T-helper 2 cell treated with Interferon-gamma antibody and Interleukin-4, amounts not matched to agents 100 ng/mL and 5 ng/mL, for 36 hours (primary cell): ENCODE results near the gene CCT3. TPM values are rescaled to one million over a fixed set of nuclear protein-coding genes. Genes with fewer than 3 reads are reported as not detected.
"Not testable (repeated sequence)": the region's sequence is repeated elsewhere in the genome, so short reads cannot be mapped to it uniquely, and the experiment has no call there.

Experiments used
- intact Hi-C: fragments of 100-400 bp; cut with micrococcal nuclease; formaldehyde crosslinking; loops from one replicate; pipeline ENCODE4 v1.15.1; 2023
- total RNA-seq: library from RNA; stranded (reverse); gene quantifications from 2 replicates; pipeline ENCODE4 v1.2.3, GENCODE V29; 2022

The CCT3 gene
- 307 and 319 TPM in 2 replicates for total RNA-seq

GRCh38 chr1:156338180-156338976, at the start of gene CCT3, which contains the start of gene TSACC:
CCT3 (minus strand) TSS chr1:156338292; CDS start chr1:156338184, 108 bp downstream.
TSACC (plus strand) TSS chr1:156338526; CDS start chr1:156339758, 1,232 bp downstream.
- intact Hi-C loops: loop anchor here (1.0 kb wide), 7 partner anchors 56 to 429 kb away; partner anchors contain the start of genes LAMTOR2, PRCC and SMG5

- intact Hi-C loops: no loop called here
Measured at GRCh38 chr1:156387870-156388173, 49.7 kb upstream of the CCT3 start.

- intact Hi-C loops: no loop called here
Measured at GRCh38 chr1:156386949-156387869, 49.1 kb upstream of the CCT3 start.

GRCh38 chr1:156386134-156386901, 48.2 kb upstream of the CCT3 start:
- intact Hi-C loops: no loop called here

- intact Hi-C loops: loop anchor here (1.0 kb wide), 2 partner anchors 60 to 223 kb away; no protein-coding TSS in a partner anchor
Measured at GRCh38 chr1:156385534-156386031, 47.5 kb upstream of the CCT3 start.

GRCh38 chr1:156384658-156385057, 46.6 kb upstream of the CCT3 start:
- intact Hi-C loops: loop anchor here (1.0 kb wide), 2 partner anchors 61 to 224 kb away; no protein-coding TSS in a partner anchor

GRCh38 chr1:156384007-156384406, 45.9 kb upstream of the CCT3 start:
- intact Hi-C loops: no loop called here

- intact Hi-C loops: no loop called here
Measured at GRCh38 chr1:156383023-156383422, 44.9 kb upstream of the CCT3 start.

- intact Hi-C loops: no loop called here
Measured at GRCh38 chr1:156382561-156382960, 44.5 kb upstream of the CCT3 start.

- intact Hi-C loops: no loop called here
Measured at GRCh38 chr1:156379420-156380165, 41.5 kb upstream of the CCT3 start.

GRCh38 chr1:156378557-156378956, 40.5 kb upstream of the CCT3 start:
- intact Hi-C loops: no loop called here

- intact Hi-C loops: no loop called here
Measured at GRCh38 chr1:156376958-156377919, 39.1 kb upstream of the CCT3 start.

- intact Hi-C loops: no loop called here
Measured at GRCh38 chr1:156376146-156376545, 38.1 kb upstream of the CCT3 start.

GRCh38 chr1:156373546-156373945, 35.5 kb upstream of the CCT3 start:
- intact Hi-C loops: no loop called here

- intact Hi-C loops: no loop called here
Measured at GRCh38 chr1:156372876-156373275, 34.8 kb upstream of the CCT3 start.

- intact Hi-C loops: no loop called here
Measured at GRCh38 chr1:156372265-156372586, 34.1 kb upstream of the CCT3 start.

- intact Hi-C loops: no loop called here
Measured at GRCh38 chr1:156371553-156372264, 33.6 kb upstream of the CCT3 start.

GRCh38 chr1:156369685-156370286, 31.7 kb upstream of the CCT3 start:
- intact Hi-C loops: not testable (repeated sequence)
